WI38 (cell line): ENCODE data around the gene AATF.
A peak's percentile ranks its signal among the peaks of the same experiment; 100 is the strongest.

Source experiments
- H3K4me3 ChIP-seq: 2 replicates; pipeline ENCODE4 v1.5.1; 2011; ENCODE audit warnings: low read depth, mild to moderate bottlenecking, control low read depth, low read length
- TF ChIP-seq, protein P1 (sequence below): IDR thresholded peaks from 2 replicates; pipeline ENCODE4 v1.5.1; 2012; ENCODE audit warnings: low read depth, mild to moderate bottlenecking, control low read depth, low read length

The AATF gene, protein sequence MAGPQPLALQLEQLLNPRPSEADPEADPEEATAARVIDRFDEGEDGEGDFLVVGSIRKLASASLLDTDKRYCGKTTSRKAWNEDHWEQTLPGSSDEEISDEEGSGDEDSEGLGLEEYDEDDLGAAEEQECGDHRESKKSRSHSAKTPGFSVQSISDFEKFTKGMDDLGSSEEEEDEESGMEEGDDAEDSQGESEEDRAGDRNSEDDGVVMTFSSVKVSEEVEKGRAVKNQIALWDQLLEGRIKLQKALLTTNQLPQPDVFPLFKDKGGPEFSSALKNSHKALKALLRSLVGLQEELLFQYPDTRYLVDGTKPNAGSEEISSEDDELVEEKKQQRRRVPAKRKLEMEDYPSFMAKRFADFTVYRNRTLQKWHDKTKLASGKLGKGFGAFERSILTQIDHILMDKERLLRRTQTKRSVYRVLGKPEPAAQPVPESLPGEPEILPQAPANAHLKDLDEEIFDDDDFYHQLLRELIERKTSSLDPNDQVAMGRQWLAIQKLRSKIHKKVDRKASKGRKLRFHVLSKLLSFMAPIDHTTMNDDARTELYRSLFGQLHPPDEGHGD

DNA sequence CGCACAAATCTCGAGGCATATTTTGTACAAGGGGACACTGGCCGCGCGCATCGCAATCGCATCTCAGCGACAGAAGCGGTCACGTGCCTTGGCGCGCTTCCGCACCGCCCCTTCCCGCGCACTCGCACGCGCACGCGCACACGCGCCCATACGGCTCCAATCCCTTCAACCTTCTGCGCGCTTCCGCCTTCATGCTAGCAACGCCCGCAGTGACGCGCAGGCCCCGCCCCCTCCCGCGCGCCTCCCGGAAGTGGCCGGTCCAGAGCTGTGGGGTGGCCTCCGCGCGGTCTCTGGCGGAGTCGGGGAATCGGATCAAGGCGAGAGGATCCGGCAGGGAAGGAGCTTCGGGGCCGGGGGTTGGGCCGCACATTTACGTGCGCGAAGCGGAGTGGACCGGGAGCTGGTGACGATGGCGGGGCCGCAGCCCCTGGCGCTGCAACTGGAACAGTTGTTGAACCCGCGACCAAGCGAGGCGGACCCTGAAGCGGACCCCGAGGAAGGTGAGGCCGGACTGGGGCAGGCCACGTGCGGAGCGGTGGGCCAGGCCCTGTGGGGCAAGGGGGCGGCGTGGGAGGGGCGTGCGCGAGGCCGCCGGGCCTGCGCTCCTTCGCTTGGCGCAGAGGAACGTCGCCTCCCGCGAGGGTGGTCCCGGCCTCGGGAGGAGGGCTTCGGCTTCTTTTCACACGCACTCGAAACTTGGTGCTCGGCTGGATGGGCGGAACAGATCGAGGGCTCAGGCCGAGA lies at the start of gene AATF:
Gene AATF (plus strand): TSS at position 238 of the 744 bp plus-strand sequence. CDS start 172 bp downstream, at position 410.
- TF ChIP-seq, protein P1, sequence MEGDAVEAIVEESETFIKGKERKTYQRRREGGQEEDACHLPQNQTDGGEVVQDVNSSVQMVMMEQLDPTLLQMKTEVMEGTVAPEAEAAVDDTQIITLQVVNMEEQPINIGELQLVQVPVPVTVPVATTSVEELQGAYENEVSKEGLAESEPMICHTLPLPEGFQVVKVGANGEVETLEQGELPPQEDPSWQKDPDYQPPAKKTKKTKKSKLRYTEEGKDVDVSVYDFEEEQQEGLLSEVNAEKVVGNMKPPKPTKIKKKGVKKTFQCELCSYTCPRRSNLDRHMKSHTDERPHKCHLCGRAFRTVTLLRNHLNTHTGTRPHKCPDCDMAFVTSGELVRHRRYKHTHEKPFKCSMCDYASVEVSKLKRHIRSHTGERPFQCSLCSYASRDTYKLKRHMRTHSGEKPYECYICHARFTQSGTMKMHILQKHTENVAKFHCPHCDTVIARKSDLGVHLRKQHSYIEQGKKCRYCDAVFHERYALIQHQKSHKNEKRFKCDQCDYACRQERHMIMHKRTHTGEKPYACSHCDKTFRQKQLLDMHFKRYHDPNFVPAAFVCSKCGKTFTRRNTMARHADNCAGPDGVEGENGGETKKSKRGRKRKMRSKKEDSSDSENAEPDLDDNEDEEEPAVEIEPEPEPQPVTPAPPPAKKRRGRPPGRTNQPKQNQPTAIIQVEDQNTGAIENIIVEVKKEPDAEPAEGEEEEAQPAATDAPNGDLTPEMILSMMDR: no peak
- peak within 1 kb of the TSS; percentile 88 for H3K4me3 ChIP-seq

GRCh38 chr17:36899250-36900159 lies 49.2 kb upstream of the AATF start:
- TF ChIP-seq, protein P1: no peak
- no peak overlapping the region for H3K4me3 ChIP-seq

DNA sequence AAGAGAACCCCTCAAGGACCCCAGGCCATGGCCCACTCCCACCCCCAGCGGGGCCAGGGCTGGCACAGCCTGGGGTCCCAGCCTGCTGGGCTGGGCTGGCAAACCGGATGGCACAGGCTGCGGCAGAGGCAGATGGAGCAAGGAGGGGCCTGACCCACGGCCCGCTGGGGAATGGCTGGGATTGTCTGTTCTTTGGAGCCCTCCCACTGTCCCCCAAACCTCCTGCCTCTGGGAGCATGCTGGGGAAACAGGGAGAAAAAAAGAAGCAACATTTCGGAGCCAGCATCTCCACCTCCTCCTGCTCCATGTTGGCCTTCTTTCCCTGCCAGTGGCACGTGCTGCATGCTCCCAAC lies 48.6 kb upstream of the AATF start:
- TF ChIP-seq, protein P1: no peak
- H3K4me3 ChIP-seq: no peak overlapping the region

GRCh38 chr17:36901506-36901905 lies 47.2 kb upstream of the AATF start:
- H3K4me3 ChIP-seq: no peak overlapping the region
- TF ChIP-seq, protein P1: no peak

DNA sequence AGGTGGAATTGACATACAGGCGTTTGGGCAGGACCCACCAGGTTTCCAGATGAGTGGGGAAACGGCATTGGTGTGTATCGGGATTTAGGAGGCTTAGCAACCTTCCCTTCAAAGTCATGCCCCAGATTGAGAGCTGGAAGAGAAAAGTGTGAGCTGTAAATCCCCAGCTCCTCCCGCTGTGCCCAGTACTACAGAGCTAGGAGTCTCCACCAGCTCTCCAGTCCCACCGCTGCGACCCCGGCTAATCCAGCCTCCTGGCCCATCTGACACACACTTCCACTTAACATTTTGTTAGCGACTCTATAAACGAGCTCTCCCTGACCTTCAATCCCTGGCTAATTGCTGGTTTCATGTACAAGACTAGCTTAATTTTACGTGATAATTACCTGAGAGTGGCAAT lies 41.3 kb upstream of the AATF start:
- TF ChIP-seq, protein P1: no peak

DNA sequence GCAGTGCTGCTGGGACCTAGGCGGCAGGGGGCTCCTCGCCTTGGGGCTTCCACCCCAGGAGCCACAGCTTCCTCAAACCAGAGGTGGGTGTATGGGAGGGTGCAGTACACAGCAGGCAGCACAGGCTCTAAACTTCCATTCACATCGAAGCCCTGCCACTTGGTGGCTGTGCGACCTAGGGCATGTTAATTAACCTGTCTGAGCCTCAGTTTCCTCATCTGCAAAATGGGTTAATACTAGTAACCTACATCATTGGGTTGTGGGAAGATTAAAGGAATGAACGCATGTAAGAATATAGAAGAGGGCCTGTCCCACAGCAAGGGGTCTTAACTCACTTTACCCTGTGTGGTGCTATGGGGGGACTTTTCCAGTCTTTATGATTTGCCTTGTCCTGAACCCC lies 38.2 kb upstream of the AATF start:
- H3K4me3 ChIP-seq: no peak overlapping the region
- TF ChIP-seq, protein P1: no peak

More for the DNA sequence above, 41.3 kb upstream of the AATF start:
- no peak overlapping the region for H3K4me3 ChIP-seq
